HG03159 (cell line): ENCODE data around the gene OSM.

Source experiments
- ATAC-seq: cut with Tn5 transposase; IDR thresholded peaks from one replicate; pipeline ENCODE4 v1.9.1; 2021; ENCODE audit warnings: mild to moderate bottlenecking, moderate library complexity; ENCODE audit not compliant: unreplicated experiment

OSM gene

DNA sequence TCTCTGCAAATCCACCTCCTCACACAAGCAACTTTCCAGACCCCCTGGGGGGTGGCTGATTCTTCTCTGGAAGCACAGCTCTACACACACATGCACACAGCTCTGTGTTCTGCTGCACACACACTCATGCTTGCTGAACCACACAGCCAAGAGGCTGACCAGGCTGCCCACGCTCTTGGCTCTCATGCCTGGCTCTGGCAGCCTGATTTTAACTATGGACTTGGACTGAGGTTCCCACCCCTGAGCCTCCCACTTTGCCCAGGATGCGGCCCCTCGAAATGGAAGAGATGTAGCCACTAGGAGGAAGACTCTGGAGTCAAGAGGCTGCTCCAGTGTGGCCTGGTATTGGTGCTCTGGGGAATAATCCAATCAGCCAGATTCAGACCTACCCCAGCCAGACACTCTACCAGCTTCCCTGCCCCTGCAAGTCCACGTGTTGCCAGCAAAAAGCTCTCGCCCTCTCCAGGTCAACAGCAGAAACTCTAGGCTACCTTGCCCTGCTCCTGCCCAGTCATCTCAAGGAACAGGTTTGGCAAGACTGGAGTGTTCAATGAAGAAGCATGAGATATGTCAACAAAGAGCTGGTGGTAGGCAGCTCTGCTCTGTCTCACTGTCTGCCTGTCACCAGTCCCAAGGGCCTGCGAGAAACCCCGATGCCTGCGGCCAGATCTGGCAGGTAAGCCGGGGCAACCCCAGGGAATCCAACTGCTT, 31.5 kb upstream of the OSM start:
- no peak for ATAC-seq

DNA sequence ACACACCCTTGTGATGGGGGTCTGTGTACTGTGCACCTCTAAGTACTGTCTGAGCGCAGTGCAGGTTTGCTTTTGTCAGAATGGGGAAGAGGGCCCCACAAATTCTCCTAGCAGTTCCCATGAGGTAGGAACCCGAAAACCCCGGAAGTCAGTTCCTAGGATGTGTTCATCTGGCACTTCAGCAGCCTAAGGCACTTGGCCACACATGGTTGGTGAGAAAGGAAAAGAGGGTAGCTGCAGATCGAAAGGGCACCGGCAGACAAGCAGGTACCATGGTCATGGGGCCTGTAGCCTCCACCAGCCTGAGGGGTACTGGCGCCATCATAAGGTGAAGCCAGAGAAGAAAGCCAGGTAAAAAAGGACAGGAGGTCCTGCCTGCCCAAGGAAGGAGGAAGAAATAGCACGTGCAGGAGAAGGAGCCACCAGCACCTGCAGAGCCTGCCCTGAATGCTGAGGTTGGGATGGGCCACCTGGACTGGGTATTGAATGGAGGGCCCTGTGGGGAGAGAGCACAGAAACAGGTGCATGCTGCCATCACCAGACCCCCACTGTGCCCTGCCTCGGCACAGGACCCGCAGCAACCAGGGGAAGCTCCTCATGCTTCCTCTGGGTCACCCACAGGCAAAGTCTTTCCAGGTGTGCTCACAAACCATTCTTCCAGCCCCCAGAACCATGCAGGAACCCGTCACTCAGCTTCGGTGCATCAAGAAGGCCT, 30.8 kb upstream of the OSM start:
- ATAC-seq = no peak

DNA sequence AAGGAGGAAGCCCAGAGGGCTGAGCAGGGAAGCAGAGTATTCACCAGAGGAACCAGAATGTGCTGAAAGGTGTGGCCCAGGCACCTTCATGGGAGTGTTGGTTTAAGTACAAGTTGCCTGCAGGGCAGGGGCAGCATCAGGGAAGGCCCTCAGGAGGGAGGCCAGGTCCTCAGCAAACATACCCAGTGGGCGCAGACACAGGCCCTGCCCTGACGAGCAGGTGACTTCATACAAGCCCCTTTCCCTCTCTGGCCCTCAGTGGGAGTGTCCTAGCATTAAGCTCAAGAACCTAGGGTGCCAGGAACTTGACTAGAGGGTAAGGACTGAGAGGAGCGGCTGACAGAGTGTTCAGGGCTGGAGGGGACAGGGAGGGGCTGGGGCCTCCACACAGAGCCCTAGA, 30.2 kb upstream of the OSM start:
- ATAC-seq = no peak

DNA sequence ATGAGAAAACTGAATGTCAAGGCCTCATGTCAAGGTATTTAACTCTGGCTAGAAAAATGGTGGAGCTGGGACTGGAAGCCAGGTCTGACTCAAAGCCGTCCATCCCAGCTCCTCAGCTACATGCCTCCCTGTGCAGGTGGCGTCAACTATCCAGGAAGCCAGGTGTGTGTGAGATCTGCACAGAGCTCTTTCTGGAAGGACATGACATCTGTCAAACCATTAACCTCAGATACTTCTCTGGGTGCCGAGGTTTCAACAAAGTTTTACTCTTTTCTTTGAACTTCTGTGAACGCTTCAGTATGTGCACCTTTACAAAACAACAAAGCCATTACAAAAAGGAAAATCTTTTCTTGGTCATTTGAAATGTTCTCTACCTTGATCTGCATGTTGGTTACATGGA, 29.7 kb upstream of the OSM start:
- no peak for ATAC-seq

DNA sequence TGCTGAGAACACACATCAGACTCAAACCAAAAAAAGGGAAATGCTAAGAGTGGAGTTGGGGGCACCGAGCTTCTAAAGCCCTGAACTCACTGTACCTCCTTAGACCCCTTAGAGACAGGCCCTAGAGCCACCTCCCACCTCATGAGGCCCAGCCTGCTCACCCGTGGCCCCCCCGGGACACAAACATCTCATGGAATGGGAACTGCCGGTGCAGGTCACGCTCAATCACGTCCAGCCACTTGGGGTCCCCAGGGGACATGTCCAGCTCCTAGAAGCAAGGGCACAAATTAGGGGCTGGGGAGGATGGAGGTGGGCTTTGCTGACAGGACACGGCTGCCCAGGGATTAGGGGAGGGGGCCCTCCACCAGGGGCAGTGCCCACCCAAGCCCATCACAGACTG, 28.9 kb upstream of the OSM start:
- ATAC-seq = no peak

DNA sequence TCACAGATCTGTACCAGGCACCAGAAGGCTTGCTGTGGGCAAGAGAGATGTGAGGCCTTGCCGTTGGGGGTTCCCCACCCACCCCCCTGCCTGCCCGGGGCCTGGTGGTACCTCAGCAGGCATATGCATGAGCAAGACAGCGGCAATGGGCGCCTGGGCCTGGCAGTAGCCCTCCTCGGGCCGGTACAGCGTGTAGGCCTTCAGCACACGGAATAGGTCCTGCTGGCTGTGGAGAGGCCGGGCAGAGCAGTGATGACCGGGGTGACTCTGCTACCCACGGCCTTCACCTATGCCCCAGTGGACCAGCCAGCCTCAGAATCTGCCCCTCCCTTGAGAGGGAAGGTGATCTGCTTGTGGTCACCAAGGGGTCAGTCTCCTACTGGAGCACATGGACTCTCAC, 28.2 kb upstream of the OSM start:
- ATAC-seq = no peak

DNA sequence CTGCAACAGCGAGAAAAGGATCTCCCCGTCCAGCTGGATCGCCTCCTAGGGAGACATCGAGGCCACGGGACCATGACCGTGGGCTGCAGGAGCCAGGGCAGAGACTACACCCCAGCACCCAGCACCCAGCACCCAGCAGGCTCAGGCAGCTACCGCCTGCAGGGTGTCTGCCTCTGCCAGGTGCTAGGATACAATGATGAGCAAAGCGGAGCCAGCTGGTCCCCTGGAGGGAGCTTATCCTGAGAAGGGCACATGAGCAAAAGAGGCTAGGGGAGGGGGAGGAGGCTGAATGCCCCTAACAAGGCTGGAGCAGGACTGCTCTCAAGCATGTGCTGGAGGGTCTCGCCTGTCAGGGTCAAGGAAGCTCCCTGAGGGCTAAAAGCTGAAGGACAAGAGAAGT, 27.4 kb upstream of the OSM start:
- ATAC-seq = no peak

DNA sequence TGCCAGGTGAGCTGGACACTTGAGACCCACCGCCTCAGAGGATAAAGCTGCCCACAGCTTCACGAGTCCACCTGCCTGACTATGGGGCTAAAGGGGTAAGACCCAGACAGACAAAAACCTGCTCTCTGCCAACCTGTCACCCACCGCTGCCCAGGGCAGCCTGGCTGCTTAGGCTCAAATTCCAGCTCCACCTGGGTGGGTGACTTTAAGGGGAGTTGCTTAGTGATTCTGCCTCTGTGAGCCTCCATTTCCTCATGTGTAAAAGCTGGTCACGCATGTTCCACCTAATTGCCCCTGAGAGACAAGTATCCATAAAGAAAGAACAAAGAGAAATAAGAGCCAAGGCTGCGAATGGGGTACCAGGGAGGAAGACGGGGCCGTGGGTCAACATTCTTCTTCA, 26.4 kb upstream of the OSM start:
- ATAC-seq = no peak

DNA sequence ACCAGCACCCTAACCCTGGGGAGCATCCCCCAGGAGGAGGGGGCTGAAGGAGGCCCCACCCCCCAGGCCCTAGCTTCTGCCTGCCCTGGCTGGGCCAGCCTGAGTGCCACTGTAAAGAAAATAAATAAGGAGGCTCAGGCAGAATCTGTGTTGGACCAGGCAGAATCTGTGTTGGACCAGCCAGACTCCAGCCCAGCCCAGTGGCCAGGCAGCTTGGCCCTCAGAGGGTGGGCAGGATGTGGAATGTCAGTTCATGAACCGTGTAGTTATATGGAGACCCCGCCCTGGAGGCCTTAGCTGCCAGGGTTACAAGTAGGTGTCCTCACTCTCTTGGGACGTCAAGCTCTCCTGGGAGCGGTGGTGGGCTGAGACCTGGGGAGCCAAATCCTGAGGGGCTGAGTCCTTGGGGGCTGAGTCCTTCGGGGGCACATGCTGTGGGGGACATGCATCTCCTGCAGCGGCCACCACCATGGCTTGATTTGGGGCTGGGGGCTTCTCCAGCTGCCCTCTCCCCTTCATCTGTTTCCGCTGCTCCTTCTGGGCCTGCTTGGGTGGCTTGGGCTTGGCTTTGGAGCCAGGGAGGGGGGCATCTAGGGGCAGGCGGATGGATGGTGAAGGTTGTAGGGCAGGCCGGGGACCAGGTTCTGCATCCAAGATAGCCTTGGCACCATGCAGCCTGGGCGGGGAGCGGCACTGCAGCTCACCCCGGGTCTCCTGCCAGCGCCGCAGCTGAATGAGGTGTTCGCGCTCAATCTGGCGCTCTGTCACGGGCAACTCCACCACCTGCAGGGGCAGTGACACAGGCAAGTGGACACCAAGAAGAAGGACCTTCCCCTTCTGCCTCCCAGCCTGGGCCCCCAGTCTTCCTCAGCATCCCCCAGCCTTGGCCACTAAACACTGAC, 25.7 kb upstream of the OSM start:
- no peak for ATAC-seq

DNA sequence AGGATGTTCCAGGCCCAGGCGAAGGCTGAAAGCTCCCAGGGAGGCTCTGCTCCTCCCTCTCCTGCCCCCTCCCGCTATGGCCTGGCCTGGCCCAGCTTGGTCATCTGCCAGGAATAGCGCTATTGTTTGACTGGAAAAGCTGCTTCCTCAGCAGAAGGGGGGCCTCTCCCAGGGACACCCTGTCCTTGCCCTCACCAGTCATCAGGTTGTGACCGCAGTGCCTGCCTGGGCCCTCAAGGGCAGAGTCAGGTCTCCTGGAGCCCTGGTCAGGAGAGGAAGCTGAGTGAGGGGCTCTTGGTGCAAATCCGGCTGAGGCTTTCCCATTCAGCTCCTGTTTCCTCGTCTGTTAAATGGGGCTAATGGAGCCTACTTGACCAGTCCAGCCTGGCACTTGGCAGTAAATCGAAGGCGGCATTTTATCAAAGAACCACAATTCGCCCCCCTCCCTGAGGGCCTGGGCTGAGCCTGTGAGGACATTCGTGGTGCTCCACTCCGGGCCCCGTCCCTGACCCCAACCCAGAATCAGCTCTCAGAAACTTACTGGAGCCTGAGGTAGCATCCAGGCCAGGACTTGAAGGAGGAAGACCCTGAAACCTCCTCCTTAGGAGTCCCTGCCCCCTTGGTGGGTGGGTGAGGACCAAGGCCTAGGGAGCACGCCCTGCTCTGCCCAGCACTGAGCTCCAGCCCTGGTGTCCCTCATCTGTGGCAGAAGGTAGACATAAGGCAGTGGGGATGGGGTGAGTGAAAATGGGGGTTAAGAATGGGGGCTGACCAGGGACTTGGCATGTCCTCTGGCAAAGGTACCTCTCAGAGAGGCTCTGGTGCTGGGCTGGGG, 24.6 kb upstream of the OSM start:
- ATAC-seq = no peak

DNA sequence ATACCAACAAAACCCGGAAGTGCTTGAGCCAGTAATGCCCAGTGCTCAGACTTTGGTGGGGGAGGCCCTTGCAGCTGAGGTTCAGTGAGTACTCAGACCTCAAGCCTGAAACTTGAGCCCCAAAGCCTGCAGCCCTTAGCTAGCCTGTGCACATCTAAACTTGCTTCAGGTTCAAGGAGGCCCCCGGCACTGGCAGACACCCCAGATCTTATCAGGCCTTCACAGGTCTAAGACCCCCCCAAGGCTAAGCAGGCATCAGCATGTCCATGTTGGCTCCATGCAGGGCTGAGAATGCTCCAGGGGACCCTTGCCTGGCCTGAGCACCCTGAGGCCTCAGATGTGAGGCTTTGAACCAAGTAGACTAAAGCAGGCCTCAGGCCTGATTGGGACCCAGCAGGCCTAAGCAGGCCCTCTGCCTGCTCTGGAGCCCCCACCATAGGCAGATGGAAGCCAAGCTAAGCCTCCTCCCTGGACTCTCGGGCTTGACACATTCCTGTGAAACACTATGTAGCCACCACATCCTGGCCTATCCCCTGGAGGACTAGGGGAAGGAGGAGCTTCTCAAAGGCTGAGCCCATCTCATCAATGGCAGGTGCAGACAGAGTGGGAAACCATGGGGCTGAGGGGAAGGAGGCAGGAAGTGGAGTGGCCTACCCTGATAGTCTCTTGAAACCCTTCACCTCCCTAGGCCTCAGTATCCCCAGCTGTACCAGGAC, 23.8 kb upstream of the OSM start:
- ATAC-seq = no peak

DNA sequence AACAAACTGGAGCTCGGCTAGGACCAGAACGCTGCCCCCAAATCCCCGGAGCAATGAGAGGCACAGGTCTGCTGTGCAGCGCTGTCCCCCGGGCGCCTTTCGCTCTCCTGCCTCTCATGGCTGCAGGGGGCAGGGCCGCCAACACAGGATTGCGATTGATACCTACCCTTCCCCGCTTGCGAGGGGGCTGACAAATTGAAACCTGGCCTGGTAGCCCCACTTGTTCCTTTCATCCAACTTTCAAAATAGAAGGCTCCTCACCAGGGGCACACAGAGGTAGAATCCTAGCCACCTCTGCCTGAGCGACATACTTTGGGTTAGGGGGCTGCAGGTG, 23.3 kb upstream of the OSM start:
- peak; percentile 14 for ATAC-seq

DNA sequence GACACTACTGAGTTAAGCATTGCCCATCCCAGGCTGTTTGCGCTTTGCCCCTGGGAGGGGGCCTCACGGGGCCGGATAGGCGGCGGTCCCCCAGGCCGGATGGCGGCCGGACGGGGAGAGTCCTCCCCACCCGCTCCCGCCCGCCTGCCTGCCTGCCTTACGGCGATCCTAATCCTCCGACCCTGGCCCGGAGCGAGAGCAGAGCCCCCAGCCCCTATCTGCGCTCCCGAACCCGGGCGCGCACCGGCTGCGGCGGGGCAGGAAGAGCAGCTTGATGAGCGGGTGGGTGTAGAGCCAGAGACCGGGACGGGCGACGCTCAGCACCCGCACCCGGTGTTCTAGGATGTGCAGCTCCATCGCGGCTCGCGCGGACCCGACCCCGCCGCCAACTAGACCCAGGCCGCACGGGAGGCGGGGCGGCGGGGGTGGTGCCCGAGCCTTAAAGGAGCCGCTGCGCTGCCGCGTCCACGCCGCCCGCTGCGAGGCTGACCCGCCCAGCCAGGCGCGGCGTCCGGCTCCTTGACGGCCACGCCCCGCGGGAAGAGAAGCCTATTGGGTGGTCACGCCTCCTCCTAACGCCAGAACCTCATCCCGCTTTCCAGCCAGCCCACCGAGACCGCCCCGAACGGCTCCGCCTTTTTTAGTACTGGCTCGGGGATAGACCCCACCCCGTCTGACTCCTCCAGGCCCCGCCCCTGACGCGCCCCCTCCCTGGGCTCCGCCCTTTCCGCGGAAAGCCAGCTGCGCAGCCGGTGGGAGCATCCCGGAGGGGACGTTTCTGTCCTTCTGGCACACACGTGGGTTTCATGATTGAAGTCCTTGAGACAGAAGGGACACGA, 22.7 kb upstream of the OSM start, which contains the start of gene CASTOR1:
CASTOR1 (minus strand) TSS at position 365 of the 839 bp plus-strand sequence; CDS start at position 357, 8 bp downstream.
- ATAC-seq = peak; percentile 56

DNA sequence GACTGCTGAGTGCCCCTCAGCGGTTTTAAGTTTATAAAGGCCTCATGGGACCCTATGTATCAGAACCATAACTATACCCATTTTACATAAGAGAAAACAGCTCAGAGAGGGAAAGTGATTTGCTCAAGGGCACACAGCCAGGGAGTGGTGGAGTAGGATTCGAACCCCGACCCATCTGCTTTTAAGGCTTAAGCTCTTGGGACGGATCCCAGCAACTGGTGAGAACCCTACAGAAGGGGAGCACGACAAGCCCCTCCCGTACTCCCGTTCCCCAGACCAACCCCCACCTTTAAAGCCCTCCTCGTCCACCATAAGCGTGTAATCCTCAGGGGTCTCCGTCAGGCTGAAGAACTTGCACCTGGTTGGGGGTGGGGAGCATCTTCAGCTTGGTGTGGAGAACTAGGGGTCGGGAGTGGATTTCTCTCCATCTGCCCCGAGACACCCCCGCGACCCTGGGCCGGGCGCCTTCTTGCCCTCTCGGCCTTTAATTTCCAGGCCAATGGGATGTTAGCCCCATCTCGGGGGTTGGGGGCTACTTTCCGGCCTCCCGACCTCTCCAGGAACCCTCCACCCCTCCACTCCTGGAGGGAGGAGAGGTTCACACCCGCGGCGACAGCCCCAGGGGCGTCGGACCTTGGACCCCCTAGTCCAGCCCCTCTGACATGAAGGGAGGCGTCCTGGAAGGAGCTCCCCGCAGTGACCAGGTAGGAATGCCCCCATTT, 21.9 kb upstream of the OSM start:
- ATAC-seq = no peak

DNA sequence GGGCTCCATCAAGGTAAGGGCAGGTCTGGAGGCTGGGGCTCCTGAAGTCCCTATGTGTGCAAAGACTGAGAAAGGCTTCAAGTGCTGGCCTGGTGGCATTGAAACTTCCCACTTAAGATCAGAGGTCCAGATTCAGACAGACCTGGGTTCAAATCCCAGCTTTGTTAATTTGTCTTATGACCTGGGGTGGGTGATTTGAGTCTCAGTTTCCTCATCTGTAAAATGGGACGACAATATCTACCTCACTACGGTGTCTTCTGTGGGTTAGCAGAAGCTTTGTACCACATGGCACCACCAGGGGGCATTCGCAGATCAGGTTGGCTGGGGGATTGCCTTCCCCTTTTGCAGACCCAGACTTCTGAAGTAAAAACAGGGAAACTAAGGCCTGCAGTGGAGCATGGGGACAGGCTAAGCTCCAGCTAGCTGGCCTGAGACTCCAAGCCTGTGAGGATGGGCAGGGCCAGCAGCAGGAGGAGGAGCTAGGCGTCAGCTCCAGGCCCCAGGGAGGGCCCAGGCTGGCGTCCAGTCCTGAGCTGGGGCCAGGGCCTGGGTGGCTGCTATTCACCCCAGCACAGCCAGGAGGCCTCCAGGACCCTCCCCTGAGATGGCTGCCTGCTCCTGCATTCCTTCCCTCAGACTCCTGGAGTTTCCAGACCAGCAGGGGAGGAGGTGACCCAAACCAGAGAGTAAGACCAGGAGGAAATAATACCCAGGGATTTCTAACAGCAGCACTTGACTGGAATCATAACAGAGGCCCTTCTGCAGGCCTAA, 21.2 kb upstream of the OSM start:
- no peak for ATAC-seq

DNA sequence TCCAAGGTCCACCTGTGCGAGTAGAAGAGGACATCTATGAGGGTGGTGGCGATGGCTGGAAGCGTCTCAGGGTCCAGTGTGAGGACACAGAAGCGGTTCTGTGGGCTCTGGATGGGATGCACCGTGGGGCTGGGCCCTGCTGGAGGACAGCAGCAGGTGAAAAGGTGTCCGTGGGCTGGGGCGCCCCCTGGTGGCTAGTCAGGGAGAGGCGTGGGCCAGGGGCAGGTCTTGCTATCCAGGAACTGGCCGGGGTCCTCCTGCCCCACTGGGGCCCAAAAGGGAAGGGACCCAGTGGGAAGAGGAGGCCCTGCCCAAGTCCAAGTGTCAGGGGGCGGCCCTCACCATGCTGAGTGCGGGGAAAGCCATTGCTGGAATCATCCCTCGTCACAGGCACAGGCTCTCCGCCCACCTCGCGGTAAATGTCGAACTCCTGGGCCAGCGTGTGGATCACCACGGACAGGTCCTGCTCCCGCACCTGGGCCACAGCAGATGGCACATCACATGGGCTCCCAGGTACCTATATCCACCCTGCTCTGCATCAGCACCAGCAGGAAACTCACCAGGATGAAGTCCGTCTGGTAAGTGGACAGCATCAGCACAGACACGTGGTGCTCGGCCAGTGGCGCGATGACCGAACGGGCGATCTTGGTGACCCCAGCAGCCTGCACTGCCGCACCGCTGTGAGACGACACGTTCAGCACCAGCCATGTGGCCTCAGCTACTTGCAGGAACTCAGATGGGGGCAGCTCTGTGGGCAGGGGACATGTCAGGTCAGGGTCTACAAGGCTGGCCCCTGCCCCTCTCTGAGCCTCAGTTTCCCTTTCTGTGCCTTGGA, 20.4 kb upstream of the OSM start:
- ATAC-seq = no peak

DNA sequence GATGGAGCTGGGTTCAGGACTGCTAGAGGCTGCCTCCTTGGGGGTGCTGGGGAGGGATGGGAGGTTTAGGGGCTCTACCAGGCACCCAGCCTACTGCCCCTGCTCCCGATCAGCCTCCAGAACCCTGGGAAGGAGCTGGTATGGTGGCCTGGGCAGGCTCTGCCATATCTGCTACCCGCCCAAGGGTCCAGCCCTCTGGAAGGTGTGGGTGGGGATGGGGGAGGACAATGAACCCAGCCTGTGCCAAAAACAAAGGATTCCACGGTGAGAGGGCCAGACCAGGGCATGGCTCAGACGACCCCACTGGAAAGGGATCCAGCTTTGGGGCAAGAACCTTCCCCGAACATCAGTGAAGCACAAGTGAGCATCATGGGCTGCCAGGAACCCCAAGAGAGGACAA, 19.7 kb upstream of the OSM start:
- no peak for ATAC-seq
